Neural crest cell (in vitro differentiated cells): ENCODE data around the gene TDRD9. TPM values are rescaled to one million over a fixed set of nuclear protein-coding genes. Genes with fewer than 3 reads are reported as not detected.

Experiments
- DNase-seq: peaks from one replicate; pipeline ENCODE4 v3.0.0; 2021; ENCODE audit warnings: low read depth, mixed read lengths, low spot score
- H3K27ac Mint-ChIP-seq: one replicate; pipeline ENCODE4 v1.8.0; 2021; ENCODE audit warnings: mild to moderate bottlenecking, mixed read lengths; ENCODE audit not compliant: unreplicated experiment
- H3K27me3 Mint-ChIP-seq: 2 replicates; pipeline ENCODE4 v1.8.0; 2021; ENCODE audit warnings: low read depth, mild to moderate bottlenecking, mixed read lengths
- H3K36me3 Mint-ChIP-seq: 2 replicates; pipeline ENCODE4 v1.8.0; 2021; ENCODE audit warnings: low read depth, mild to moderate bottlenecking, mixed read lengths
- H3K4me1 Mint-ChIP-seq: 2 replicates; pipeline ENCODE4 v1.8.0; 2021; ENCODE audit warnings: mixed read lengths
- H3K4me3 Mint-ChIP-seq: one replicate; pipeline ENCODE4 v1.8.0; 2021; ENCODE audit warnings: mild to moderate bottlenecking, mixed read lengths
- H3K9me3 Mint-ChIP-seq: 2 replicates; pipeline ENCODE4 v1.8.0; 2021; ENCODE audit warnings: mixed read lengths
- CTCF ChIP-seq: fragments of 200-600 bp; sonication (generic); conservative IDR thresholded peaks from 2 replicates; pipeline ENCODE4 v1.5.0; 2021; ENCODE audit warnings: antibody characterized with exemption, mild to moderate bottlenecking
- total RNA-seq: library from RNA; stranded (reverse); gene quantifications from 2 replicates; pipeline ENCODE4 v1.2.1, GENCODE V29; 2021

Gene TDRD9
- total RNA-seq, 1 donor from 2014 or later, result not detected

- H3K4me3 Mint-ChIP-seq, result no peak overlapping the region
- H3K4me1 Mint-ChIP-seq, result peaks cover 6% of the 10 kb centered on the region
- H3K36me3 Mint-ChIP-seq, result no peaks in the 10 kb centered on the region
- no peak for TF ChIP-seq CTCF
- no peak overlapping the region for H3K27ac Mint-ChIP-seq
- no peak for DNase-seq
- H3K27me3 Mint-ChIP-seq, result peaks cover 12% of the 10 kb centered on the region
- no peaks in the 10 kb centered on the region for H3K9me3 Mint-ChIP-seq
Measured at GRCh38 chr14:104036212-104036611, 108.0 kb downstream of the TDRD9 start.

- H3K36me3 Mint-ChIP-seq, result no peaks in the 10 kb centered on the region
- no peak overlapping the region for H3K27ac Mint-ChIP-seq
- H3K27me3 Mint-ChIP-seq, result peaks cover 10% of the 10 kb centered on the region
- peaks cover 6% of the 10 kb centered on the region for H3K4me1 Mint-ChIP-seq
- DNase-seq, result no peak
- H3K9me3 Mint-ChIP-seq, result no peaks in the 10 kb centered on the region
- no peak for TF ChIP-seq CTCF
- H3K4me3 Mint-ChIP-seq, result no peak overlapping the region
Measured at GRCh38 chr14:104037074-104037473, 108.8 kb downstream of the TDRD9 start.

- DNase-seq, result no peak
- Mint-ChIP-seq H3K4me1 (peaks cover 6% of the 10 kb centered on the region), H3K27me3 (peaks cover 10% of the 10 kb centered on the region), H3K4me3 (no peak overlapping the region), H3K27ac (no peak overlapping the region), H3K9me3 (no peaks in the 10 kb centered on the region), H3K36me3 (no peaks in the 10 kb centered on the region)
- TF ChIP-seq CTCF, result no peak
Measured at GRCh38 chr14:104037903-104038302, 109.6 kb downstream of the TDRD9 start.

GRCh38 chr14:104039214-104039613 lies 111.0 kb downstream of the TDRD9 start:
- TF ChIP-seq CTCF, result no peak
- Mint-ChIP-seq H3K27me3 (peaks cover 10% of the 10 kb centered on the region), H3K27ac (no peak overlapping the region), H3K4me3 (no peak overlapping the region), H3K9me3 (no peaks in the 10 kb centered on the region), H3K4me1 (peaks cover 6% of the 10 kb centered on the region), H3K36me3 (no peaks in the 10 kb centered on the region)
- no peak for DNase-seq

DNA sequence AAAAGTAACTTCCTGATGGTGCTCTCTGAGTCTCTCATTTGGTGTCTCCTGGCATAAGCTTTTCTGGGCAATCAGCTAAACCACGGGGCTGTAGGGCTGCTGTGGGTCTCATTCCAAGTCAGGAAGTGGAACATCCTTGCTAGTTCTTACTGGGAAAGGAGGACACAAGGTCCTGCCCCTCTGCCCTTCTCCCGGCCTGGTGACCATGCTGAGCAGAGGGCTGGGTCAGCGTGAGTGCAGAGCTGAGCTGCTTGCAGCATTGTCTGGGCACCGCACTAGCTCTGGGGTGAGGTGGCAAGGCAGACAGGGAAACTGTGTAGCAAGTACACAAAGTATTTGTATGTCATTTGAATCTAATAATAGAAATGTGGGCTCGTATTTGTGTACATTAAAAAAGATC lies 112.3 kb downstream of the TDRD9 start:
- no peak for TF ChIP-seq CTCF
- no peaks in the 10 kb centered on the region for H3K36me3 Mint-ChIP-seq
- peaks cover 10% of the 10 kb centered on the region for H3K27me3 Mint-ChIP-seq
- no peak overlapping the region for H3K4me3 Mint-ChIP-seq
- H3K4me1 Mint-ChIP-seq, result peaks cover under 1% of the 10 kb centered on the region
- no peak for DNase-seq
- H3K27ac Mint-ChIP-seq, result no peak overlapping the region
- no peaks in the 10 kb centered on the region for H3K9me3 Mint-ChIP-seq
